HCT116 (cell line): ENCODE results near the gene SECISBP2L. TPM values are rescaled to one million over a fixed set of nuclear protein-coding genes. Genes with fewer than 3 reads are reported as not detected.

Experiments used
- ATAC-seq: fragments of 200-7000 bp; cut with Tn5 transposase; 2 replicates; pipeline ENCODE4 v1.9.1; 2020; ENCODE audit warnings: mild to moderate bottlenecking, moderate library complexity
- BruUV-seq: library from RNA; stranded (reverse); fragments of 400-500 nt; replicated peaks from 2 replicates; lab custom pipeline; 2021; lab: Mats Ljungman, UMichigan
- CTCF ChIA-PET: fragments of 300-600 bp; sonication (Branson Sonifier 250); formaldehyde crosslinking; loops from one replicate; lab custom pipeline; 2021; ENCODE audit warnings: antibody characterized with exemption; lab: Charles Lee
- POLR2A ChIA-PET: fragments of 300-600, 350-600 bp; sonication (Branson Sonifier 250); formaldehyde crosslinking; loops from one replicate; lab custom pipeline; 2021; ENCODE audit warnings: antibody characterized with exemption; lab: Charles Lee
- RAD21 ChIA-PET, 2 experiments: fragments of 300-600 bp; sonication (Branson Sonifier 250); formaldehyde crosslinking; loops; one replicate each; lab custom pipeline; 2023; ENCODE audit warnings: low total read pairs in 2 of 2; ENCODE audit not compliant: uncharacterized antibody in 2 of 2, unreplicated experiment in 2 of 2, low non-redundant PET in 1 of 2; lab: Charles Lee
- DNase-seq: peaks from one replicate; pipeline ENCODE4 v3.0.0-alpha.2; 2010; ENCODE audit warnings: low read depth, low spot score
- H2AFZ ChIP-seq: fragments of 200-600 bp; shearing (Covaris generic), sonication (generic); 2 replicates; pipeline ENCODE4 v1.6.1; 2017; ENCODE audit warnings: low read depth, mixed run types, mixed read lengths, antibody characterized with exemption, low read length; ENCODE audit not compliant: poor library complexity, severe bottlenecking
- H3K27ac ChIP-seq: 2 replicates; pipeline ENCODE4 v1.5.1; 2012; ENCODE audit warnings: low read depth, low read length
- H3K27me3 ChIP-seq: fragments of 200-600 bp; sonication (generic); 2 replicates; pipeline ENCODE4 v1.6.1; 2016; ENCODE audit warnings: mixed run types, low read length, mixed read lengths; ENCODE audit not compliant: insufficient read depth
- H3K36me3 ChIP-seq, 2 experiments: fragments of 200-500 bp in 1 of 2; fragments of 200-600 bp in 1 of 2; sonication (Bioruptor generic) in 1 of 2; sonication (generic) in 1 of 2; 2 replicates each; pipeline versions ENCODE4 v1.5.1 to v1.6.1; 2014 to 2016; ENCODE audit warnings: low read length in 2 of 2, inconsistent platforms in 1 of 2, mixed read lengths in 1 of 2, mixed run types in 1 of 2; ENCODE audit not compliant: insufficient read depth in 2 of 2, control insufficient read depth in 1 of 2
- H3K4me1 ChIP-seq, 2 experiments: fragments of 200-600 bp in 1 of 2; sonication (generic) in 1 of 2; 2 replicates each; pipeline versions ENCODE4 v1.5.1 to v1.6.1; 2012 to 2017; ENCODE audit warnings: low read length in 2 of 2, inconsistent platforms in 1 of 2, mild to moderate bottlenecking in 1 of 2, mixed read lengths in 1 of 2, mixed run types in 1 of 2, moderate library complexity in 1 of 2; ENCODE audit not compliant: insufficient read depth in 2 of 2, control insufficient read depth in 1 of 2
- H3K4me2 ChIP-seq: fragments of 200-600 bp; sonication (generic); 2 replicates; pipeline ENCODE4 v1.6.1; 2017; ENCODE audit warnings: mixed run types, low read length, mixed read lengths
- H3K4me3 ChIP-seq, 2 experiments: fragments of 200-600 bp in 1 of 2; sonication (generic) in 1 of 2; replicated peaks in 1 of 2; 2 replicates each; pipeline ENCODE4 v1.5.1; 2011 to 2016; ENCODE audit warnings: low read length in 2 of 2, control low read depth in 1 of 2, low read depth in 1 of 2, mild to moderate bottlenecking in 1 of 2, mixed read lengths in 1 of 2, mixed run types in 1 of 2
- H3K79me2 ChIP-seq: fragments of 200-600 bp; sonication (generic); 2 replicates; pipeline ENCODE4 v1.6.1; 2017; ENCODE audit warnings: mild to moderate bottlenecking, mixed run types, low read length, moderate library complexity, mixed read lengths; ENCODE audit not compliant: insufficient read depth
- H3K9ac ChIP-seq: fragments of 200-600 bp; sonication (generic); 2 replicates; pipeline ENCODE4 v1.6.1; 2016; ENCODE audit warnings: low read length, mixed read lengths
- H3K9me2 ChIP-seq: fragments of 200-600 bp; sonication (generic), shearing (Covaris generic); 2 replicates; pipeline ENCODE4 v1.6.1; 2017; ENCODE audit warnings: mixed run types, mild to moderate bottlenecking, moderate library complexity; ENCODE audit not compliant: insufficient read depth
- H3K9me3 ChIP-seq, 2 experiments: fragments of 200-500 bp in 1 of 2; fragments of 200-600 bp in 1 of 2; sonication (Bioruptor generic) in 1 of 2; sonication (generic) in 1 of 2; 2 replicates each; pipeline ENCODE4 v1.6.1; 2014 to 2017; ENCODE audit warnings: low read length in 2 of 2, mixed read lengths in 2 of 2, inconsistent platforms in 1 of 2, low read depth in 1 of 2, mild to moderate bottlenecking in 1 of 2, mixed run types in 1 of 2, moderate library complexity in 1 of 2; ENCODE audit not compliant: control insufficient read depth in 1 of 2, insufficient read depth in 1 of 2
- H4K20me1 ChIP-seq: fragments of 200-600 bp; sonication (generic), shearing (Covaris generic); 2 replicates; pipeline ENCODE4 v1.6.1; 2017; ENCODE audit warnings: mixed run types, mild to moderate bottlenecking, moderate library complexity; ENCODE audit not compliant: insufficient read depth
- CBX3 ChIP-seq: IDR thresholded peaks from 2 replicates; pipeline ENCODE4 v1.6.1; 2012; ENCODE audit warnings: low read depth
- CEBPB ChIP-seq: IDR thresholded peaks from 2 replicates; pipeline ENCODE4 v1.6.1; 2012; ENCODE audit warnings: low read depth
- EGR1 ChIP-seq: IDR thresholded peaks from 2 replicates; pipeline ENCODE4 v1.6.1; 2012; ENCODE audit warnings: low read depth
- EZH2phosphoT487 ChIP-seq: fragments of 200-600 bp; IDR thresholded peaks from 2 replicates; pipeline ENCODE4 v1.6.1; 2018; ENCODE audit warnings: antibody characterized with exemption, borderline replicate concordance
- POLR2AphosphoS5 ChIP-seq: IDR thresholded peaks from 2 replicates; pipeline ENCODE4 v1.6.1; 2011; ENCODE audit warnings: mild to moderate bottlenecking, low read depth, low read length, moderate library complexity
- SIN3A ChIP-seq: IDR thresholded peaks from 2 replicates; pipeline ENCODE4 v1.6.1; 2012; ENCODE audit warnings: low read depth
- SRF ChIP-seq: IDR thresholded peaks from 2 replicates; pipeline ENCODE4 v1.6.1; 2012; ENCODE audit warnings: low read depth
- YY1 ChIP-seq: IDR thresholded peaks from 2 replicates; pipeline ENCODE4 v1.6.1; 2011; ENCODE audit warnings: low read length, low read depth, moderate library complexity, mild to moderate bottlenecking; ENCODE audit not compliant: insufficient replicate concordance; ENCODE audit errors: extremely low read depth
- ZNF274 ChIP-seq: fragments of 200-500 bp; sonication (Bioruptor generic); IDR thresholded peaks from 2 replicates; pipeline ENCODE4 v1.6.1; 2014; ENCODE audit warnings: mild to moderate bottlenecking, low read depth, low read length, inconsistent platforms
- intact Hi-C: fragments of 100-400 bp; cut with micrococcal nuclease; formaldehyde crosslinking; loops from 2 replicates; pipeline ENCODE4 v1.10.0; 2022
- total RNA-seq: library from RNA; stranded (reverse); gene quantifications from one replicate; pipeline ENCODE4 v1.2.1, GENCODE V29; 2021; ENCODE audit not compliant: unreplicated experiment
- TF ChIP-seq, protein P1 (sequence below): IDR thresholded peaks from 2 replicates; pipeline ENCODE4 v1.6.1; 2011; ENCODE audit warnings: mild to moderate bottlenecking, low read length, moderate library complexity; ENCODE audit not compliant: insufficient replicate concordance; ENCODE audit errors: extremely low read depth
- TF ChIP-seq, protein P2 (sequence below): IDR thresholded peaks from 2 replicates; pipeline ENCODE4 v1.6.1; 2012

The SECISBP2L gene
- total RNA-seq, 1 experiment from 2014 or later = 22.9 TPM

DNA sequence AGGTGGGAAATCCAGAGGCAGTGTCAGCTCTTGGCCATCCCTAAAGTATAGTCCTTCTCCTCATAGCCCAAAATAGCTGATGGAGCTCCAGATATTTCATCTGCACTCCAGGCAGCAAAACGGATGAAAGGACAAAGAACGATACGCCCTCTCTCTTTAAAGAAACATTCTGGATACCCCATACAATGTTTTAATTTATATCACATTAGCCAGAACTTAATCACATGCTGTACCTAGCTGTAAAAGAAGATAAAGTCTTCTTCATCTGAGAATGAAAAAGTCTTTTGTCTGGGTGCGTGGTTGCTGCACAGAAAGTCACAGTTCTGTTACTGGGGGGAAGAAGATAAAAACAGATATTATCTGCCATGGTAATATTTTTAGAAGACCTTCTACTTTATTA lies 78.2 kb downstream of the SECISBP2L start:
- Histone ChIP-seq H3K36me3 (no peaks in the 10 kb centered on the region), H3K27me3 (no peaks in the 10 kb centered on the region), H3K4me1 (peaks cover 4 to 16% of the 10 kb centered on the region in 2 experiments; a peak in 3 of 4 replicates), H3K9me3 (no peaks in the 10 kb centered on the region), H3K27ac (no peak overlapping the region), H3K9me2 (no peaks in the 10 kb centered on the region), H3K79me2 (no peaks in the 10 kb centered on the region), H3K9ac (no peak overlapping the region), H3K4me3 (no peak overlapping the region), H4K20me1 (no peaks in the 10 kb centered on the region), H2AFZ (no peak overlapping the region), H3K4me2 (no peak overlapping the region)
- ChIA-PET RAD21 (no interaction called here), POLR2A (no interaction called here), CTCF (interaction anchor here (5.2 kb wide), 1 partner anchor 7 kb away, joined by 68 read pairs; no protein-coding TSS in a partner anchor)
- no TSS peak for BruUV-seq
- ATAC-seq (no peak), DNase-seq (no peak)
- intact Hi-C loops = loop anchor here (10.0 kb wide), 1 partner anchor 613 kb away; no protein-coding TSS in a partner anchor
- no peak for TF ChIP-seq YY1
- TF ChIP-seq, protein P1, sequence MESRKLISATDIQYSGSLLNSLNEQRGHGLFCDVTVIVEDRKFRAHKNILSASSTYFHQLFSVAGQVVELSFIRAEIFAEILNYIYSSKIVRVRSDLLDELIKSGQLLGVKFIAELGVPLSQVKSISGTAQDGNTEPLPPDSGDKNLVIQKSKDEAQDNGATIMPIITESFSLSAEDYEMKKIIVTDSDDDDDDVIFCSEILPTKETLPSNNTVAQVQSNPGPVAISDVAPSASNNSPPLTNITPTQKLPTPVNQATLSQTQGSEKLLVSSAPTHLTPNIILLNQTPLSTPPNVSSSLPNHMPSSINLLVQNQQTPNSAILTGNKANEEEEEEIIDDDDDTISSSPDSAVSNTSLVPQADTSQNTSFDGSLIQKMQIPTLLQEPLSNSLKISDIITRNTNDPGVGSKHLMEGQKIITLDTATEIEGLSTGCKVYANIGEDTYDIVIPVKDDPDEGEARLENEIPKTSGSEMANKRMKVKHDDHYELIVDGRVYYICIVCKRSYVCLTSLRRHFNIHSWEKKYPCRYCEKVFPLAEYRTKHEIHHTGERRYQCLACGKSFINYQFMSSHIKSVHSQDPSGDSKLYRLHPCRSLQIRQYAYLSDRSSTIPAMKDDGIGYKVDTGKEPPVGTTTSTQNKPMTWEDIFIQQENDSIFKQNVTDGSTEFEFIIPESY = no peak
- no peak for TF ChIP-seq SRF
- TF ChIP-seq ZNF274 = no peak
- TF ChIP-seq SIN3A = no peak
- TF ChIP-seq EZH2phosphoT487 = no peak
- no peak for TF ChIP-seq POLR2AphosphoS5
- no peak for TF ChIP-seq EGR1
- no peak for TF ChIP-seq CBX3
- TF ChIP-seq CEBPB = no peak
- TF ChIP-seq, protein P2, sequence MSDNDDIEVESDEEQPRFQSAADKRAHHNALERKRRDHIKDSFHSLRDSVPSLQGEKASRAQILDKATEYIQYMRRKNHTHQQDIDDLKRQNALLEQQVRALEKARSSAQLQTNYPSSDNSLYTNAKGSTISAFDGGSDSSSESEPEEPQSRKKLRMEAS = no peak
